K562 (cell line): ENCODE measurements around the gene CPT1C. TPM values are rescaled to one million over a fixed set of nuclear protein-coding genes. Genes with fewer than 3 reads are reported as not detected.
A peak's percentile ranks its signal among the peaks of the same experiment; 100 is the strongest.

Experiments
- BHLHE40 ChIP-seq: IDR thresholded peaks from 2 replicates; pipeline ENCODE4 v1.6.1; 2011; ENCODE audit warnings: low read length, improper control_type of control experiment
- CXXC5 ChIP-seq: fragments of 250-450 bp; sonication (Bioruptor Pico); IDR thresholded peaks from 2 replicates; pipeline ENCODE4 v1.8.0; 2022; ENCODE audit warnings: inconsistent platforms, mild to moderate bottlenecking, moderate library complexity
- GABPB1 ChIP-seq: sonication (generic); formaldehyde crosslinking; IDR thresholded peaks from 2 replicates; pipeline ENCODE4 v1.8.0; 2022; ENCODE audit warnings: mild to moderate bottlenecking, missing genetic modification reagents
- NR4A1 ChIP-seq, 2 experiments: fragments of 250-450 bp in 1 of 2; fragments of 450-650 bp in 1 of 2; sonication (Bioruptor Pico) in 1 of 2; IDR thresholded peaks; 2 replicates each; pipeline versions ENCODE4 v1.4.0 to v1.6.1; 2016 to 2020; ENCODE audit warnings: mild to moderate bottlenecking in 2 of 2, missing compliant biosample characterization in 1 of 2, missing genetic modification characterization in 1 of 2, moderate library complexity in 1 of 2
- SP1 ChIP-seq: sonication (generic); formaldehyde crosslinking; IDR thresholded peaks from 2 replicates; pipeline ENCODE4 v1.8.1; 2022; ENCODE audit warnings: mild to moderate bottlenecking, missing genetic modification reagents
- polyA plus RNA-seq, 8 experiments: library from polyadenylated mRNA; depleted of rRNA in 4 of 8; stranded (reverse) in 5 of 8; unstranded in 3 of 8; fragments of >200 nt; fragmentation: Nextera tagmentation in 2 of 8; fragmentation: Illumina TruSeq in 1 of 8; extraction: Ambion mirVana in 2 of 8; extraction: Trizol in 1 of 8; gene quantifications; 2 replicates each; pipeline versions ENCODE4 v1.2.1 to v1.2.3, GENCODE V29; 2011 to 2014; ENCODE audit warnings: inconsistent platforms in 1 of 8, missing spikeins in 1 of 8
- total RNA-seq, 7 experiments: library from RNA; depleted of rRNA in 6 of 7; stranded (reverse); fragments of >200 nt in 6 of 7; fragmentation: Illumina TruSeq in 2 of 7; extraction: Trizol in 2 of 7; gene quantifications; 2 replicates each; pipeline versions ENCODE4 v1.2.1 to v1.2.3, GENCODE V29; 2011 to 2021; ENCODE audit warnings: low replicate concordance in 1 of 7
- TF ChIP-seq, protein P1 (sequence below): fragments of 250-450 bp; sonication (Bioruptor Pico); IDR thresholded peaks from 2 replicates; pipeline ENCODE4 v1.5.1; 2021; ENCODE audit warnings: mild to moderate bottlenecking
- TF ChIP-seq, protein P2 (sequence below): sonication (generic); formaldehyde crosslinking; IDR thresholded peaks from 2 replicates; pipeline ENCODE4 v1.8.1; 2023; ENCODE audit warnings: mild to moderate bottlenecking, missing genetic modification reagents
- TF ChIP-seq, protein P3 (sequence below), 2 experiments: fragments of 450-650 bp; IDR thresholded peaks; 2 replicates each; pipeline ENCODE4 v1.6.1; 2016; ENCODE audit warnings: mild to moderate bottlenecking in 2 of 2, borderline replicate concordance in 1 of 2, low read depth in 1 of 2, moderate library complexity in 1 of 2

The CPT1C gene
- total and polyA plus RNA-seq, 9 of the 15 experiments (the other 6 are each of a cell fraction or from before 2014, with no cell fraction given), result 1.9 to 12.3 (median 3.0) TPM

DNA sequence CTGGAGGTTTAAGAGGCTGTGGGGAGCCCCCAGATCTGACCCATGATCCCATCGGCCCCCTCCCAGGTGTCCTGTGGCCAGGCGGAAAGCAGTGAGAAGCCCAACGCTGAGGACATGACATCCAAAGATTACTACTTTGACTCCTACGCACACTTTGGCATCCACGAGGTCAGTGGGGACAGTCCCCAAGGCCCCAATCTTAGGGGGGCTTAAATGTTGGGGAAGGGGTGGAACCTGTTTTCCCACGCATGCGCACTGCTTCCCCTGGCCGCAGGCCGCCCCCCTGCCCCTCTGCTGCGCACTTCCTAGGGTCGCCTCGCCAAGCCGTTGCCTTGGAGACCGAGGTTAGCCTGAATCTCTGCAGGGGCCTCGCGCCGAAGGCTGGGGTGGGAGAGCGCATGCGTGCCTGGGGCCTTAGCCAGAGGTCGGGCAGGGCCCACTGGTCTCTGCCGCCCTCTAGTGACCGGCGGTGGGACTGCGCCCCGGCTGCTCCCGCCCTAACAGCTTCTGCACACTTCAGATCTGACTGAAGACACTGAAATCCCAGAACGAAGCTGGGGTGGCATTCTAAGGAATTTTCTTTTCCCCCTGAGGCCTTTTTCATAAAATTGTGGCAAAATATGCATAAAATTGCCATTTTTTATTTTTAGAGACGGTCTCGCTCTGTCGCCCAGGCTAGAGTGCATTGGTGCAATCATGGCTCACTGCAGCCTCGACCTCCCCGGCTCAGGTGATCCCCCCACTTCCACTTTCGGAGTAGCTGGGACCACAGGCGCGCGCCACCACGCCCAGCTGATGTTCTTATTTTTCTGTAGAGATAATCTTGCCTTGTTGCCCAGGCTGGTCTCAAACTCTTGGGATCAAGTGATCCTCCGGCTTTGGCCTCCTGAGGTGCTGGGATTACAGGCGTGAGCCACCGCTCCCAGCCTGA lies 10.2 kb upstream of the CPT1C start (continued):
- TF ChIP-seq, protein P1, sequence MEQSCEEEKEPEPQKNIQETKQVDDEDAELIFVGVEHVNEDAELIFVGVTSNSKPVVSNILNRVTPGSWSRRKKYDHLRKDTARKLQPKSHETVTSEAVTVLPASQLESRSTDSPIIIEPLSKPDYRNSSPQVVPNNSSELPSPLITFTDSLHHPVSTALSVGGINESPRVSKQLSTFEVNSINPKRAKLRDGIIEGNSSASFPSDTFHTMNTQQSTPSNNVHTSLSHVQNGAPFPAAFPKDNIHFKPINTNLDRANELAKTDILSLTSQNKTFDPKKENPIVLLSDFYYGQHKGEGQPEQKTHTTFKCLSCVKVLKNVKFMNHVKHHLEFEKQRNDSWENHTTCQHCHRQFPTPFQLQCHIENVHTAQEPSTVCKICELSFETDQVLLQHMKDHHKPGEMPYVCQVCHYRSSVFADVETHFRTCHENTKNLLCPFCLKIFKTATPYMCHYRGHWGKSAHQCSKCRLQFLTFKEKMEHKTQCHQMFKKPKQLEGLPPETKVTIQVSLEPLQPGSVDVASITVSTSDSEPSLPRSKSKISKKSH (CRISPR knock-in tag), result no peak
- TF ChIP-seq CXXC5 (CRISPR knock-in tag), result peak; percentile 34
- TF ChIP-seq GABPB1 (CRISPR knock-in tag), result peak; percentile 67; the same call in 1 of the 2 replicates
- TF ChIP-seq BHLHE40, result peak; percentile 37; the same call in 1 of the 2 replicates
- TF ChIP-seq, protein P2, sequence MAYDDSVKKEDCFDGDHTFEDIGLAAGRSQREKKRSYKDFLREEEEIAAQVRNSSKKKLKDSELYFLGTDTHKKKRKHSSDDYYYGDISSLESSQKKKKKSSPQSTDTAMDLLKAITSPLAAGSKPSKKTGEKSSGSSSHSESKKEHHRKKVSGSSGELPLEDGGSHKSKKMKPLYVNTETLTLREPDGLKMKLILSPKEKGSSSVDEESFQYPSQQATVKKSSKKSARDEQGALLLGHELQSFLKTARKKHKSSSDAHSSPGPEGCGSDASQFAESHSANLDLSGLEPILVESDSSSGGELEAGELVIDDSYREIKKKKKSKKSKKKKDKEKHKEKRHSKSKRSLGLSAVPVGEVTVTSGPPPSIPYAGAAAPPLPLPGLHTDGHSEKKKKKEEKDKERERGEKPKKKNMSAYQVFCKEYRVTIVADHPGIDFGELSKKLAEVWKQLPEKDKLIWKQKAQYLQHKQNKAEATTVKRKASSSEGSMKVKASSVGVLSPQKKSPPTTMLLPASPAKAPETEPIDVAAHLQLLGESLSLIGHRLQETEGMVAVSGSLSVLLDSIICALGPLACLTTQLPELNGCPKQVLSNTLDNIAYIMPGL, result peak; percentile 80; the same call in 1 of the 2 replicates
- TF ChIP-seq, protein P3, sequence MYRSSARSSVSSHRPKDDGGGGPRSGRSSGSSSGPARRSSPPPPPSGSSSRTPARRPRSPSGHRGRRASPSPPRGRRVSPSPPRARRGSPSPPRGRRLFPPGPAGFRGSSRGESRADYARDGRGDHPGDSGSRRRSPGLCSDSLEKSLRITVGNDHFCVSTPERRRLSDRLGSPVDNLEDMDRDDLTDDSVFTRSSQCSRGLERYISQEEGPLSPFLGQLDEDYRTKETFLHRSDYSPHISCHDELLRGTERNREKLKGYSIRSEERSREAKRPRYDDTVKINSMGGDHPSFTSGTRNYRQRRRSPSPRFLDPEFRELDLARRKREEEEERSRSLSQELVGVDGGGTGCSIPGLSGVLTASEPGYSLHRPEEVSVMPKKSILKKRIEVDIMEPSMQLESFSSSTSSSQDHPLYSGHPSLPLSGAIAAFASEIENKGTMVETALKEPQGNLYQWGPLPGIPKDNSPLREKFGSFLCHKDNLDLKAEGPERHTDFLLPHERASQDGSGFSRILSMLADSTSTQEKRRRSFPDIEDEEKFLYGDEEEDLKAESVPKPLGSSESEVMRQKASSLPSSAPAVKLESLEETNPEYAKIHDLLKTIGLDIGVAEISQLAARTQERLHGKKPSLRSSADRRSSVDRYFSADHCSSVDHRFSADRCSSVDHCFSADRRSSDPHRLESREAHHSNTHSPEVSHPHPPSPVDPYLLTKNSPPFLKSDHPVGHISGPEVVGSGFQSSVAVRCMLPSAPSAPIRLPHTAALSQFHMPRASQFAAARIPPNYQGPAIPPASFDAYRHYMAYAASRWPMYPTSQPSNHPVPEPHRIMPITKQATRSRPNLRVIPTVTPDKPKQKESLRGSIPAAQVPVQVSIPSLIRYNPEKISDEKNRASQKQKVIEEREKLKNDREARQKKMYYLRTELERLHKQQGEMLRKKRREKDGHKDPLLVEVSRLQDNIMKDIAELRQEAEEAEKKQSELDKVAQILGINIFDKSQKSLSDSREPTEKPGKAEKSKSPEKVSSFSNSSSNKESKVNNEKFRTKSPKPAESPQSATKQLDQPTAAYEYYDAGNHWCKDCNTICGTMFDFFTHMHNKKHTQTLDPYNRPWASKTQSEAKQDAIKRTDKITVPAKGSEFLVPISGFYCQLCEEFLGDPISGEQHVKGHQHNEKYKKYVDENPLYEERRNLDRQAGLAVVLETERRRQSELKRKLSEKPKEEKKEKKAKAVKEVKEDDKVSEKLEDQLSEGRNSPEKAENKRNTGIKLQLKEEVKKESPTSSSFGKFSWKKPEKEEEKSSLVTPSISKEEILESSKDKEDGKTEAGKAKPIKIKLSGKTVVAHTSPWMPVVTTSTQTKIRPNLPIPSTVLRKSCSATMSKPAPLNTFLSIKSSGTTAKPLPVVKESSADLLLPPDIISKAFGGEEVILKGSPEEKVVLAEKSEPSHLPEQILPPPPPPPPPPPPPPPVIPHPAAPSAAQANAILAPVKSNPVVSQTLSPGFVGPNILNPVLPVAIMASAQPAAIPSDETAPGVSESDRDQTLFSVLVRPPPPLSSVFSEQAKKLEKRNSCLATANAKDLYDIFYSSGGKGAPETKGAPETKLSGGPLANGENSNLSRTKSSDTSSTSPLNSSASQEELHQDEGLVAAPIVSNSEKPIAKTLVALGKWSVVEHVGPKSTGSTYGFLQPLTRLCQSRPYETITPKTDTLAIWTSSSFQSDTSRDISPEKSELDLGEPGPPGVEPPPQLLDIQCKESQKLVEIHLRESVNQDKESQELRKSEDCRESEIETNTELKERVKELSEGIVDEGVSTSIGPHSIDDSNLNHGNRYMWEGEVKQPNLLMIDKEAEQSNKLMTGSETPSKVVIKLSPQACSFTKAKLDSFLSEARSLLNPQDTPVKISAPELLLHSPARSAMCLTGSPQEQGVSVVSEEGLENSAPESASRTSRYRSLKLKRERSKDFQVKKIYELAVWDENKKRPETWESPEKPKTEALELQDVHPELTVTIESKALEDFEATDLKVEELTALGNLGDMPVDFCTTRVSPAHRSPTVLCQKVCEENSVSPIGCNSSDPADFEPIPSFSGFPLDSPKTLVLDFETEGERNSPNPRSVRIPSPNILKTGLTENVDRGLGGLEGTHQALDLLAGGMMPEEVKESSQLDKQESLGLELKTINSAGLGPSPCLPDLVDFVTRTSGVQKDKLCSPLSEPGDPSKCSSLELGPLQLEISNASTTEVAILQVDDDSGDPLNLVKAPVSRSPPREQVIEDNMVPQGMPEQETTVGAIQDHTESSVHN (IDR thresholded peaks at IDR 0.05; ENCODE audit: borderline replicate concordance in 1 of 2, low read depth in 1 of 2), result no peak
- TF ChIP-seq NR4A1 (CRISPR knock-in tag; IDR thresholded peaks at IDR 0.05), result no peak
- no peak for TF ChIP-seq NR4A1 (tag; IDR thresholded peaks at IDR 0.05)
- peak; percentile 79 for TF ChIP-seq SP1 (CRISPR knock-in tag)
